ENCODE measurements around the gene DUS2. TPM values are rescaled to one million over a fixed set of nuclear protein-coding genes. Genes with fewer than 3 reads are reported as not detected.
"Not testable (repeated sequence)": the region's sequence is repeated elsewhere in the genome, so short reads cannot be mapped to it uniquely, and the experiment has no call there.

DUS2 gene
- total and polyA plus RNA-seq, 11 donors = 3.8 to 11.5 (median 7.2) TPM

- Histone ChIP-seq H3K9me3 (peaks cover 0 to 43% (median 2%) of the 10 kb centered on the region in 12 donors), H3K27ac (no peak overlapping the region), H3K4me1 (peaks cover 0 to 30% (median 3%) of the 10 kb centered on the region in 12 donors), H3K36me3 (no peaks in the 10 kb centered on the region), H3K4me3 (no peak overlapping the region), H3K27me3 (no peaks in the 10 kb centered on the region)
- 50 to 63% (median 60%) methylated on average over 2 of the region's 2 CpGs for WGBS, 4 donors
- no peak for ATAC-seq
- intact Hi-C loops (cut with DNase I) = no loop called here
- DNase-seq = no peak
- TF ChIP-seq CTCF (IDR thresholded peaks at IDR 0.05) (no peak), POLR2A (IDR thresholded peaks at IDR 0.05) (no peak)
Observed at GRCh38 chr16:68111379-68111778, 88.3 kb downstream of the DUS2 start.

- ATAC-seq = peak in 1 of 4 donors; percentile 32
- Histone ChIP-seq H3K27me3 (no peaks in the 10 kb centered on the region), H3K9me3 (peaks cover 0 to 38% (median 2%) of the 10 kb centered on the region in 12 donors), H3K27ac (no peak overlapping the region), H3K4me1 (peaks cover 0 to 49% (median 10%) of the 10 kb centered on the region in 12 donors), H3K4me3 (no peak overlapping the region), H3K36me3 (no peaks in the 10 kb centered on the region)
- TF ChIP-seq POLR2A (IDR thresholded peaks at IDR 0.05) (no peak), CTCF (IDR thresholded peaks at IDR 0.05) (no peak)
- DNase-seq = no peak
- intact Hi-C loops (cut with DNase I) = no loop called here
- WGBS, 4 donors = 84 to 93% (median 91%) methylated on average over 5 of the region's 5 CpGs
Observed at GRCh38 chr16:68113059-68113761, 90.1 kb downstream of the DUS2 start.

GRCh38 chr16:68113765-68114240 lies 90.7 kb downstream of the DUS2 start:
- Histone ChIP-seq H3K36me3 (no peaks in the 10 kb centered on the region), H3K4me3 (no peak overlapping the region), H3K4me1 (peaks cover 0 to 54% (median 10%) of the 10 kb centered on the region in 12 donors), H3K27me3 (no peaks in the 10 kb centered on the region), H3K27ac (no peak overlapping the region), H3K9me3 (peaks cover 0 to 32% (median 2%) of the 10 kb centered on the region in 12 donors)
- WGBS, 4 donors = 96 to 99% (median 98%) methylated on average over 7 to 12 of the region's 12 CpGs
- ATAC-seq = no peak
- intact Hi-C loops (cut with DNase I) = no loop called here
- TF ChIP-seq POLR2A (IDR thresholded peaks at IDR 0.05) (no peak), CTCF (IDR thresholded peaks at IDR 0.05) (no peak)
- no peak for DNase-seq

- DNase-seq; H3K27ac ChIP-seq; ATAC-seq; H3K27me3 ChIP-seq; H3K4me3 ChIP-seq; intact Hi-C loops (cut with DNase I); H3K36me3 ChIP-seq: not testable (repeated sequence)
- Histone ChIP-seq H3K4me1 (peaks cover 0 to 61% (median 10%) of the 10 kb centered on the region in 12 donors), H3K9me3 (peaks cover 0 to 21% (median 0%) of the 10 kb centered on the region in 12 donors)
- WGBS, 4 donors = 91 to 98% (median 94%) methylated on average over 8 of the region's 8 CpGs
Observed at GRCh38 chr16:68114939-68115338, 91.9 kb downstream of the DUS2 start.
